Tibial nerve (tissue), 4 donors: ENCODE data around the gene NOP53.

Experiments
- EP300 ChIP-seq, 2 donors: sonication (generic); formaldehyde crosslinking; IDR thresholded peaks; one replicate each; pipeline ENCODE4 v1.6.1; 2017; ENCODE audit warnings: antibody characterized with exemption in 2 of 2, mild to moderate bottlenecking in 1 of 2
- POLR2A ChIP-seq, 2 donors: fragments of 450-650 bp; IDR thresholded peaks; one replicate each; pipeline ENCODE4 v1.6.1; 2017; ENCODE audit warnings: antibody characterized with exemption in 2 of 2, mild to moderate bottlenecking in 2 of 2, moderate library complexity in 2 of 2
- TF ChIP-seq, protein P1 (sequence below), 5 experiments: fragments of 200-600 bp in 3 of 5; fragments of 450-650 bp in 2 of 5; sonication (generic) in 3 of 5; IDR thresholded peaks; one replicate each; pipeline ENCODE4 v1.5.1; 2016 to 2019; ENCODE audit warnings: antibody characterized with exemption in 5 of 5, mild to moderate bottlenecking in 3 of 5, moderate library complexity in 2 of 5

DNA sequence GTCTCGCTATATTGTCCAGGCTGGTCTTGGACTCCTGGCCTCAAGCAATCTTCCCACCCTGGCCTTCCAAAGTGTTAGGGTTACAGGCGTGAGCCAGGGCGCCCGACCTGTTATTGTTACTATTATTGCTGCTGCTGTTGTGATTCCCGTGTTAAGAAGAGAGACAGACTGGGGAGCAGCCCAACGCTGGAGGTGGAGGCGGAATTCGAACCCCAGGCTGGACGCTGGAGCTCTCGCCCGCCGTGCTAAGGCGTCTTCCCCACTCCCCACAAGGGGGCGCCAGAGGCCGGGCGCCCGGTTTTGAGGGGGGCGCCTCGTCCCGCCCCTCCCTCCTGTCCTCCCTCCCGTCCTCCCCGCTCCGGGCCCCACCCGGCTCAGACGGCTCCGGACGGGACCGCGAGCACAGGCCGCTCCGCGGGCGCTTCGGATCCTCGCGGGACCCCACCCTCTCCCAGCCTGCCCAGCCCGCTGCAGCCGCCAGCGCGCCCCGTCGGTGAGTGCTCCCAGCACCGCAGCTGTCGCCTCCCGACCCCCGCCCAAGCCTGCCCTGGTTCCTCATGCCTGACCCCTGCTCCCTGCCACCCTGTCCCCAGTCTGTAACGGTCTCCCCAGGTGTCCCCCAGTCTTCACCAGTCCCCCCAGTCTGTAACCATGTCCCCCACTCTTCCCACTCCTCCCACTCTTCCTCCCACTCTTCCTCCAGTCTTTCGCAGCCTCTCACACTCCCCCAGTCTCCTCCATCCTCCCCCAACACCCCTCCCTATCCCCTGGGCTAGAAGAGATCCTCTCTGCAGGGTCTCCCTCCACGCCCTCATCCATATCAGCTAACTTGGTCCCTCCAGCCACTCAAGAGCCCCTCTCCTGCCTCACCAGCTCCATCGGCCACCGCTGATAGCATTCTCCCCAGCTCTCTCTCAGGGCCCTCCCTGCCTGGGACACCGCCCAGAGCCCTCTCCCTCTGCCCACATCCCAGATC, 32.0 kb upstream of the NOP53 start, which contains the start of gene EHD2:
- TF ChIP-seq, protein P1, sequence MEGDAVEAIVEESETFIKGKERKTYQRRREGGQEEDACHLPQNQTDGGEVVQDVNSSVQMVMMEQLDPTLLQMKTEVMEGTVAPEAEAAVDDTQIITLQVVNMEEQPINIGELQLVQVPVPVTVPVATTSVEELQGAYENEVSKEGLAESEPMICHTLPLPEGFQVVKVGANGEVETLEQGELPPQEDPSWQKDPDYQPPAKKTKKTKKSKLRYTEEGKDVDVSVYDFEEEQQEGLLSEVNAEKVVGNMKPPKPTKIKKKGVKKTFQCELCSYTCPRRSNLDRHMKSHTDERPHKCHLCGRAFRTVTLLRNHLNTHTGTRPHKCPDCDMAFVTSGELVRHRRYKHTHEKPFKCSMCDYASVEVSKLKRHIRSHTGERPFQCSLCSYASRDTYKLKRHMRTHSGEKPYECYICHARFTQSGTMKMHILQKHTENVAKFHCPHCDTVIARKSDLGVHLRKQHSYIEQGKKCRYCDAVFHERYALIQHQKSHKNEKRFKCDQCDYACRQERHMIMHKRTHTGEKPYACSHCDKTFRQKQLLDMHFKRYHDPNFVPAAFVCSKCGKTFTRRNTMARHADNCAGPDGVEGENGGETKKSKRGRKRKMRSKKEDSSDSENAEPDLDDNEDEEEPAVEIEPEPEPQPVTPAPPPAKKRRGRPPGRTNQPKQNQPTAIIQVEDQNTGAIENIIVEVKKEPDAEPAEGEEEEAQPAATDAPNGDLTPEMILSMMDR (IDR thresholded peaks at IDR 0.05), result peak; percentile 90 to 100 (median 98)
- TF ChIP-seq POLR2A (IDR thresholded peaks at IDR 0.05) (peak; percentile 53 to 85), EP300 (IDR thresholded peaks at IDR 0.05) (peak; percentile 72 to 95)
